HepG2 (cell line): Measurements from ENCODE around the gene TSPYL6. TPM values are rescaled to one million over a fixed set of nuclear protein-coding genes. Genes with fewer than 3 reads are reported as not detected.

Experiments
- FOXJ3 ChIP-seq: sonication (generic); formaldehyde crosslinking; IDR thresholded peaks from 2 replicates; pipeline ENCODE4 v1.4.0; 2020; ENCODE audit warnings: missing genetic modification reagents, mild to moderate bottlenecking, borderline replicate concordance
- HINFP ChIP-seq: sonication (generic); formaldehyde crosslinking; IDR thresholded peaks from 2 replicates; pipeline ENCODE4 v1.4.0; 2020; ENCODE audit warnings: low read depth, mild to moderate bottlenecking, missing genetic modification reagents
- PAF1 ChIP-seq: IDR thresholded peaks from 2 replicates; pipeline ENCODE4 v1.6.1; 2016; ENCODE audit warnings: missing genetic modification reagents, missing compliant biosample characterization
- PAXIP1 ChIP-seq: sonication (generic); formaldehyde crosslinking; conservative IDR thresholded peaks from 2 replicates; pipeline ENCODE4 v1.4.0; 2020; ENCODE audit warnings: mild to moderate bottlenecking, missing genetic modification reagents, moderate library complexity
- PRDM10 ChIP-seq: sonication (generic); formaldehyde crosslinking; IDR thresholded peaks from 2 replicates; pipeline ENCODE4 v1.4.0; 2020; ENCODE audit warnings: low read depth, missing genetic modification reagents
- SIN3B ChIP-seq: fragments of 150-350 bp; IDR thresholded peaks from 2 replicates; pipeline ENCODE4 v1.6.1; 2014; ENCODE audit warnings: low read length
- TFAP4 ChIP-seq: sonication (generic); IDR thresholded peaks from 2 replicates; pipeline ENCODE4 v1.6.1; 2016; ENCODE audit warnings: low read depth, borderline replicate concordance
- ZBTB37 ChIP-seq: sonication (generic); formaldehyde crosslinking; IDR thresholded peaks from 2 replicates; pipeline ENCODE4 v1.4.0; 2020; ENCODE audit warnings: mild to moderate bottlenecking, missing genetic modification reagents
- ZBTB8A ChIP-seq: sonication (generic); formaldehyde crosslinking; IDR thresholded peaks from 2 replicates; pipeline ENCODE4 v1.4.0; 2020; ENCODE audit warnings: mild to moderate bottlenecking, low read depth, missing genetic modification reagents, borderline replicate concordance
- ZMAT5 ChIP-seq: sonication (generic); formaldehyde crosslinking; IDR thresholded peaks from 2 replicates; pipeline ENCODE4 v1.5.0; 2020; ENCODE audit warnings: mild to moderate bottlenecking, low read depth, missing genetic modification reagents, borderline replicate concordance
- ZNF138 ChIP-seq: sonication (generic); formaldehyde crosslinking; IDR thresholded peaks from 2 replicates; pipeline ENCODE4 v1.5.0; 2020; ENCODE audit warnings: mild to moderate bottlenecking, low read depth, missing genetic modification reagents
- ZNF143 ChIP-seq: sonication (generic); formaldehyde crosslinking; IDR thresholded peaks from 2 replicates; pipeline ENCODE4 v1.4.0; 2020; ENCODE audit warnings: missing genetic modification reagents
- ZNF234 ChIP-seq: sonication (generic); formaldehyde crosslinking; conservative IDR thresholded peaks from 2 replicates; pipeline ENCODE4 v1.5.1; 2020; ENCODE audit warnings: mild to moderate bottlenecking, missing genetic modification reagents
- ZNF33B ChIP-seq: sonication (generic); formaldehyde crosslinking; IDR thresholded peaks from 2 replicates; pipeline ENCODE4 v1.5.1; 2020; ENCODE audit warnings: mild to moderate bottlenecking, missing genetic modification reagents
- ZNF563 ChIP-seq: sonication (generic); formaldehyde crosslinking; IDR thresholded peaks from 2 replicates; pipeline ENCODE4 v1.8.0; 2022; ENCODE audit warnings: mild to moderate bottlenecking, moderate library complexity, missing genetic modification reagents
- ZSCAN25 ChIP-seq: sonication (generic); formaldehyde crosslinking; IDR thresholded peaks from 2 replicates; pipeline ENCODE4 v1.8.0; 2022; ENCODE audit warnings: mild to moderate bottlenecking, missing genetic modification reagents
- polyA plus RNA-seq, 8 experiments: library from polyadenylated mRNA; depleted of rRNA in 3 of 8; stranded (reverse) in 7 of 8; unstranded in 1 of 8; fragments of >200 nt; fragmentation: Illumina TruSeq in 4 of 8; extraction: Trizol in 4 of 8; gene quantifications; 2 replicates each; pipeline versions ENCODE4 v1.2.1 to v1.2.3, GENCODE V29; 2011 to 2016; ENCODE audit warnings: low read depth in 4 of 8, missing spikeins in 1 of 8, mixed read lengths in 1 of 8; ENCODE audit not compliant: insufficient read depth in 1 of 8
- total RNA-seq, 5 experiments: library from RNA; depleted of rRNA; stranded (reverse); fragments of >200 nt; fragmentation: Illumina TruSeq; extraction: Trizol; gene quantifications; 2 replicates each; pipeline ENCODE4 v1.2.3, GENCODE V29; 2016; ENCODE audit warnings: low read depth in 1 of 5

Gene TSPYL6
- total and polyA plus RNA-seq, 2 of the 13 experiments (the other 11 are each of a cell fraction or from before 2014, with no cell fraction given): 0.03 TPM; not detected in 1

- TF ChIP-seq ZBTB37 (CRISPR knock-in tag) (peak; percentile 77), ZMAT5 (no peak), PRDM10 (peak; percentile 93), HINFP (CRISPR knock-in tag) (no peak), ZNF33B (no peak), ZNF234 (CRISPR knock-in tag) (no peak), PAF1 (CRISPR knock-in tag) (no peak), ZNF563 (no peak), ZNF138 (CRISPR knock-in tag) (no peak), PAXIP1 (peak; percentile 94), FOXJ3 (peak; percentile 93), ZNF143 (no peak), ZSCAN25 (CRISPR knock-in tag) (no peak), ZBTB8A (CRISPR knock-in tag) (no peak), SIN3B (no peak), TFAP4 (peak; percentile 84; the same call in 1 of the 2 replicates)
Observed at GRCh38 chr2:54233832-54234649, 22.0 kb downstream of the TSPYL6 start (continued).
